HG03045 (cell line): ENCODE data around the gene TCP1.
"Not testable (repeated sequence)": the region's sequence is repeated elsewhere in the genome, so short reads cannot be mapped to it uniquely, and the experiment has no call there.

Experiments
- ATAC-seq: cut with Tn5 transposase; IDR thresholded peaks from one replicate; pipeline ENCODE4 v1.9.1; 2021; ENCODE audit warnings: mild to moderate bottlenecking, moderate library complexity; ENCODE audit not compliant: unreplicated experiment

The TCP1 gene

DNA sequence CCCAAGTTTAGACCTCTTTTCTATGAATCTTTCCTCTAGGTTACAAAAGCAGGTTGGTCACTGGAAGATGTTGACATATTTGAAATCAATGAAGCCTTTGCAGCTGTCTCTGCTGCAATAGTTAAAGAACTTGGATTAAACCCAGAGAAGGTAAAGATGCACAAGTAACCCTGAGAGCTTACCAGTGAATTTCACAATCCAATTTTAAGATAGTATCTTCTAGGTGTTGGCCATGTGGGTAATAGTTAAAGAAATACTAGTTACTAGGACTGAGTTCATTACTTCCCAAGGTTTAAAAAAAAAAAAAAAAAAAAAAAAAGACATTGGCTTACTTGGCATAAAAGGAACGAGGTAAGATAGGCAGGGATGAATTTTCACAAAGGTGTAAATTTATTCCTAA, 11.3 kb downstream of the TCP1 start:
- no peak for ATAC-seq

DNA sequence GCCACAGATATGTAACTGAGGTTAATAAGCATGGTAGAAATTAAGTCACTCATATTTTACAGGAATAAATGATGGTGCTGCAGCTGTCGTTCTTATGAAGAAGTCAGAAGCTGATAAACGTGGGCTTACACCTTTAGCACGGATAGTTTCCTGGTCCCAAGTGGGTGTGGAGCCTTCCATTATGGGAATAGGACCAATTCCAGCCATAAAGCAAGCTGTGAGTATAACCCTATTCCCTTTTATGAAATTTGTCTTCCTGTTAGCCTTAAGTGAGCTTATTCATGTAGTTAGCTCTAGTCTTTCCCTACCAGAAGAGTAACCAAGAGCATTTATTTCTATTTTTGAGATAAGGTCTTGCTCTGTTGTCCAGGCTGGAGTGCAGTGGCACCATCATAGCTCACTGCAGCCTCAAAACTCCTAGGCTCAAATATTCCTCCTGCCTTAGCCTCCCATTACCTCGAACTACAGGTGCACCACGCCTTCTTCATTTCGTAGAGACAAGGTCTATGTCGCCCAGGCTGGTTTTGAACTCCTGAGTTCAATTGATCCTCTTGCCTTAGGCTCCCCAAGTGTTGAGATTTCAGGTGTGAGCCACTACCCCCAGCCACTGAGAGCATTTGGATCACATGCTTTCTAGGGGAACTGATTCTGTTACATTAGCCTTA, 12.0 kb downstream of the TCP1 start:
- no peak for ATAC-seq

DNA sequence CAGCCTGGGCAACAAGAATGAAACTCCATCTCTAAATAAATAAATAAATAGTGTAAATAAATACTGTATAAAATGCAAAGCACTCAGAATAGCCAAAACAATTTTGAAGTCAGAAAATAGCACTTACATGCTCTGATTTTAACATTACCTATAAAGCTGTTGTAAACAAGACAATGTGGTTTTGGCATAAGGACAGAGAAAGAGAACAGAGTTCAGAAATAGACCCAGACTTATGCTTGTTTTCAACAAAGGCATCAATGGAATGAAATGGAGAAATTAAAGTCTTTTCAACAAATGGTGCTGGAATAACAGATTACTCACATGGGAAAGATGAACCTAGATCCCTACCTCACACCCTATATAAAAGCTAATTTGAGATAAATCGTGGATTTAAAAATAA, 17.2 kb downstream of the TCP1 start:
- ATAC-seq: no peak

DNA sequence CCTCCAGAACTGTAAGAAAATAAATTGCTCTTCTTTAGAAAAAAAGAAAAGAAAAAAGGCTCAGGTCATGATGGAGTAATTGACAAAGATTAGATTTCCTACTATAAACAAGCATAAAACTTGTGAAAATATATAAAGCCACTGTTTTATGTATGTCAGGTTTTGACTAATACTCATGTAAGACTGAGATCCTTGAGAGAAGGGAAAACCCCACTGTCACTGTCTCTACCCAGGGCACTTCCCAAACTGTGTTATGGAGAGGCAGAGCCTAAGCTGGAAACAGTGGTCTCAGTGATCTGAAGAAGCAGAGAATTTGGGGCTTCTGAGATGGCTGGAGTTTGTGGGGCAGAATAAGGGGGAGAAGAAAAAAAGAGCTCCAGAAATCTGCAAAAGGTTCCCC, 19.9 kb downstream of the TCP1 start:
- no peak for ATAC-seq

DNA sequence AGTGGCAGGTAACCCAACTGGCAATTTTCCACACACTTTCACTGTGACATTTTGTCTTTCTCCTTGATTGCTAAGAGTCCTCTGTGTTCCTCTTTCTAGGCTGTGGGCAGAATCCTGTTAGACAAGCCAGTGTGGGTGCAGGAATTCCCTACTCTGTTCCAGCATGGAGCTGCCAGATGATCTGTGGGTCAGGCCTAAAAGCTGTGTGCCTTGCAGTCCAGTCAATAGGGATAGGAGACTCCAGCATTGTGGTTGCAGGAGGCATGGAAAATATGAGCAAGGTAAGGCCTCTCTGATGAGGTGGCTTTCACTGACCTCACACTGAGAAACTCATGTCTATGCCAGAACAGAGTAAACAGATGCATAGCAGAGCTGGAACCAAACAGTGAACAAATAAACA, 22.5 kb downstream of the TCP1 start:
- ATAC-seq: no peak

DNA sequence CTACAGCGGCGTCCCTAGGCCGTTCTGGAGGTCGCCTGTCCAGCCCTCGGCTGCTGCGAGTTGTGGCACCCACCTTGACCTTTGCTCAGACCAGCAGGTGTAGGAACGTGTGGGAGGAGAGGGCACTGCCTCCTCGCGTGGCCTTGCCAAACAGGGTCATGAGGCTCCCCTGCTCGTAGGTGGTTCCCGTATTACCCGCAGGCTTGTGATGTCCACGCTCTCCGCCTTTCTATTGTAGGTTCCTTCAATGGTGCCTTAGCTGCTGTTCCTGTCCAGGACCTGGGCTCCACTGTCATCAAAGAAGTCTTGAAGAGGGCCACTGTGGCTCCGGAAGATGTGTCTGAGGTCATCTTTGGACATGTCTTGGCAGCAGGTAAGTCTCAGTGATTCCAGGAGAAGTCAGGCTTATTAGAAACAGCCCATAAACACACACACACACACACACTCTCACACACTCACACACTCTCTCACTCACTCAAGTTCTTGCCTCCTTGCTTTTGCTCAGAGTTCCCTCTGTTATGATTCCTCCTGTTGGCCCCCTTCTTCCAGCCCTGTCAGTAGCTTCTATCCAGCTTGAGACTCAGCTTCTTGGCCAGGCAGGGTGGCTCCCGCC, 26.6 kb downstream of the TCP1 start:
- ATAC-seq: peak; percentile 9

DNA sequence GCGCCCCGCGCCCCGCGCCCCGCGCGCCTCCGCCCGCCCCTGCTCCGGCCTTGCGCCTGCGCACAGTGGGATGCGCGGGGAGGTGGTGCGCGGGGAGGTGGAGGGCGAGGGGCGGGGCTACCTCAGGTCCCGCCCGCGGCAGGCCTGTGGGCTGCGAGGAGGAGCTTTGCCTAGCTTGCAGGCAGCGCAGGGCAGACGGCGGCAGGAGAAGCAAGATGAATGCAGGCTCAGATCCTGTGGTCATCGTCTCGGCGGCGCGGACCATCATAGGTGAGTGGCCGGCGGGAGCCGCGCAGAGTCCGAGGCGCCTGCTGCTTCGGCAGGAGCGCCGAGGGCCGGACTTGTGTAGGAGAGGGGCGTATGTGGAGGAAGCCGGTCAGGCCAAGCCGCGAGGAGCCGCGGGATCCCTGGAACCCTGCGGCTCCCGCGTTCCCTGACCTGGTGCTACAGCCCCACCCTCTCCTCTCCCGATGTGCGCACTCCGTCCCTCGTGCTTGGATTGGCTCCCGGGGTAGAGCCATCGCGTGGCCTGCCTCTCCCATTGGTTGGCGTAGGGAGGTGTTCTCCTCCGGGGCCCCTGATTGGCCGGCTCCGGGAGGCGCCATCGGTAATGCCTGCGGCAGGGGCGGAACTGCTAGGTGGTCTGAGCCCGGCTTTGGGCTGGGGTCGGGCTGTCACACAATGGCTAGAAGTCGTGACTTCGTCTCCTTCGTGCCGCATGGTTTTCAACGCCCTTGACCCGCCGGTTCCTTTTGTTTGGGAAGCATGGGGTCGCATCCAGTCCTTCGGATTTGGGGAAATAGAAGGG, 27.3 kb downstream of the TCP1 start, which contains the start of gene ACAT2:
ACAT2 (plus strand) TSS at position 173 of the 808 bp plus-strand sequence; CDS start at position 216, 43 bp downstream.
- peak; percentile 99 for ATAC-seq

DNA sequence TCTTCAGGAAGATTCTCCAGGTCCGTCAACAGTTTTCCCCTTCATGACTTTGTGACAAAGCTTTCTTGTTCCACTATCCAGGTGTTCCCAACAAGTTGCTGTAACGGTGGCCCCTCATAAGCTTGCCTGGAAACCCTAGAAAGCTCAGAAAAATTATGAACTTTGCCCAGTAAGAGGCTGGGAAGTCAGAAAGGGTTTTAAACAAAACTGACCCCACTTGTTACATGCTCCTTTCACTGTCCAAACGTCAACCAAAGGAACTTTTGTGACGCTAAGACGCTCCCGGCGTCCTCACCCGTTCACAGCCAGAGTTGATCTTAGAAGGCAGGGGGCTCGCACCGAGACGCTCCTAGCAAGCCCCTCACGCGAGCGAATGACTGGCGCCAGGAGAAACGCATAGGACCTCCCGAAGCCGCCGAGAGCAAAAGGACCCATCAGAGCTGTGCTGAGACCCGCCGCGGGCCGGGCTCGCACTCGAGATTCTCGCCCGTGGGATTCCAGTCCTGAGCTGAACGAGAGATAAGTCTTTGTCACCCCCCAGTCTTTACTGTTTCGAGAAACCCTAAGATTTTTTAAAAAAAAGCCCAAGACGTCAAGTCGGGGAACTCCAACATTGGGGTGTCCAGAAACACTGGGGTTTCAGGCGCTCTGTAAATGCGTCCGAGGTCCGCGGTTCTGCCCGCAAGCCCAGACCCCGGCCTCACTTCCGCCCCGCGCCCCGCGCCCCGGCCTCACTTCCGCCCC, 28.1 kb downstream of the TCP1 start:
- no peak for ATAC-seq

DNA sequence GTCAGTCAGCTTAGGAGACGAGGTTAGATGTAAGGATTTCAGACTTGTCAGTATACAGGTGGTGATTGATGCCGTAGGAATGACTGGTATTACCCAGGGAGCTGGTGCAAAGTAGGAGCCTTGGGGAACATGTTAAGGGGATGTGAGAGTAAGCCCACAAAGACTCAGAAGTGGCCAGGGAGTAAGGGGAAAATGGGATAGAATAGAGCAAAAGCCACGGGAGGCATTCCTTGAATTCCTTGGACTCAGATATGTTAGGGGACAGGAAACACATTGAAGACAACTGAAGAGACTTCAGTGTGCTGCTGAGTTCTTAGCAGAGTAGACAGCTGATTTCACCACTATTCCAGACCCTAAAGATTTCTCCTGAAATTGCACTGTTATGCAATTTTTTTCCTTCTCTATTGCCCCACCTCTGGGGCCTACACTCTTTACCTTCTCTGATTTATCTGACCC, 28.8 kb downstream of the TCP1 start:
- no peak for ATAC-seq

DNA sequence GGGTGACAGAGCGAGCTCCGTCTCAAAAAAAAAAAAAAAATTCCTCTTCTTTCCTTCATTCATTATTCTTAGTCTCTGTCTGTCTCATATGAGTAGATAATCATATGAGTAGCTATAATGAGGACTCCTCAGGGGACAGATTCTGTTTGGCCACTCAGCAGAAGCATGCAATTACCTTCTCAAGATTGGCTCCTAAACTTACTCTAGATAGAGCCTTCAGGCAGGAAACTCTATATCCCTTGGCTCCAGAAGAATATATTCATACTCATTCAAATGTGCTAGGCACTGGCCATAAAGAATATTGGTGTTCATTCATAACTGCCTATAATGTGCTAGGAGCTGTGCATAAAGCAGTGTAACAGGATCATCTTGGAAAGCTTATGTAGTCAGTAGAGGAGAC, 29.8 kb downstream of the TCP1 start:
- no peak for ATAC-seq

DNA sequence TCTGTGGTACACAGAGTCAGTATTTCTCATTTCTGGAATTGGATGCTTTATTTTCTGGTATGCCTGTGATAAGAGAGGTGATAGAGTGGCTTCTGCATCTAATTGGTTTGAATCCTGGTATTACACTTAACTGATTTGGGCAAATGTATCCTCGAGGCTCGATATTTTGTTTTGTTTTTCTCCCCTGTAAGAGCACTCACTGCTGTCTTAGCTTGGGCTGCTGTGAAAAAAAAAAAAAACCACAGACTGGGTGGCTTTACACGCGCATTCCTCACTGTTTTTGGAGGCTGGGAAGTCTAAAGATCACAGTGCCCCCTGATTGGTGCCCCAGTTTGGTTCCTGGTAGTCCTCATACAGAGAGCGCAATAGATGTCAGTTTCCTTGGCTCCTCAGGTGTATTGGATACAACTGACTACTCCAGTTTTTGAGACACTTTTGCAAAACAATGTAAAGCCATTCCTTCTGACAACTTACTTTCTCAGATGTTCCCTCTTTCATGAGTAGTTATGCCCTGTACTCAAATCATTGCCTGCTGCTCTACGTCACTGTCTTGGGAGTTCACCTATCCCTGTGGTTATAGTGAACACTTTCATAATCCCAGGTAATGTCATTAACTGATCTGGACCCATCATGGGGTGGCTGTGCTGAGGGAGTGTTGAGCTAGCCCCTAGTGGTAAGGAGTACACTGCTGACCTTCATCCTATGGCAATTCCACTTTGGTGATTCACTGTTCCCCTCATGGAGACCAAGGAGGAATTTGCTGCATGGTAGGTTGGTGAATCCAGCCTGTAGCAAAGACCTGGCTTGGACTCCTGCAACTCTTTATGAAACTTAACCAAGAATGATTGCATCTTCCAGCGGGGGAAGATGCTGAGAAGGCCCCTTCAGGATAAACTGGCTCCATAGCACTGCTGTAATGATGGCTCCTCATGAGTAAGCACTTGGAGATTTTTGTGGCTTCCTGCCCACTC, 31.1 kb downstream of the TCP1 start:
- ATAC-seq: no peak

DNA sequence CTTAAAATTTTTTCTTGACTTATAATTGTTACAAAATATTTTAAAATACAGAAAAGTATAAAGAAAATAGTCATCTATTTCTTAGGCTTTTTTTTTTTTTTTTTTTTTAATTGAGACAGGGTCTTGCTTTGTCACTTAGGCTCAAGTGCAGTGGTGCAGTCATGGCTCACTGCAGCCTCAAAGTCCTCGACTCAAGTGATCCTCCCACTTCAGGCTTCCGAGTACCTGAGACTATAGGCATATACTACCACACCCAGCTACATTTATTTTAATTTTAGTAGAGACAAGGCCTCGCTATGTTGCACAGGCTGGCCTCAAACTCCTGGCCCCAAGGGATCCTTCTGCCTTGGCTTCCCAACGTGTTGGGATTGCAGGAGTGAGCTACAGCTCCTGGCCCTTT, 32.9 kb downstream of the TCP1 start:
- ATAC-seq: no peak

DNA sequence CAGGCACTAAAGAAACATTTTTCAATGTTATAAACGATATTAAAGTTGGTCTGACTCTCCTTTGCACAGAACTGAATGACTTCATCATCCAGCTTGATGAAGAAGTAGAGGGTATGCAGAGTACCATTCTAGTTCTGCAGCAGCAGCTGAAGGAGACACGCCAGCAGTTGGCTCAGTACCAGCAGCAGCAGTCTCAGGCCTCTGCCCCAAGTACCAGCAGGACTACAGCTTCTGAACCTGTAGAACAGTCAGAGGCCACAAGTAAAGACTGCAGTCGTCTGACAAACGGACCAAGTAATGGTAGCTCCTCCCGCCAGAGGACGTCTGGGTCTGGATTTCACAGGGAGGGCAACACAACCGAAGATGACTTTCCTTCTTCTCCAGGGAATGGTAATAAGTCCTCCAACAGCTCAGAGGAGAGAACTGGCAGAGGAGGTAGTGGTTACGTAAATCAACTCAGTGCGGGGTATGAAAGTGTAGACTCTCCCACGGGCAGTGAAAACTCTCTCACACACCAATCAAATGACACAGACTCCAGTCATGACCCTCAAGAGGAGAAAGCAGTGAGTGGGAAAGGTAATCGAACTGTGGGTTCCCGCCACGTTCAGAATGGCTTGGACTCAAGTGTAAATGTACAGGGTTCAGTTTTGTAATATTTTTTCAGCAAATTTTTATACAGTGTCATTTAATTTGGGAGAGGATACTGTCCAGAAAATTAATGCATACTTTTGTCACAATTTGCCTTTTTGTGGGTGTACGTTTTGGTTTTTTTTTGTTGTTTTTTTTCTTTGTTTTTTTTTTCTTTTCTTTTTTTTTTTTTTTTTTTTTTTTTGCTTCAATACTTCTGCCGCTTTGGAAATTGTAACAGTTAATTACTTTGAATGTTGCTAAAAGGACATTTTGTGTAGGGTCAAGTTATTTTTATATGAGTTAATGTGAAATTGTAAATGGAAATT, 34.2 kb downstream of the TCP1 start:
- ATAC-seq: no peak

DNA sequence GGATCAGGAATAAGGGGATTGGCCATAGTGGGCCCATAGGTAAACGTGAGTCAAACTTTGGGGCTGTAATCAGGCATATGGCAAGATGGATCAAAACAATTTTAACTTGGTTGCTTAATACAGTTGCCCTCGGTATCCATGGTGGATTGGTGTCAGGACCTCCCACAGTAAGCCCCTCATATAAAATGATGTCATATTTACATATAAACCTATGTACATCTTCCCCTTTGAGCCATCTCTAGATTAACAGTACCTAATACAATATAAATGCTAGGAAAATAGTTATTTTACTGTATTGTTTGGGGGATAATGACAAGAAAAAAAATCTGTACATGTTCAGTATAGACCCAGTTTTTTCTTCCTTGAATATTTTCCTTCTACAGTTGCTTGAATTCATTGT, 35.0 kb downstream of the TCP1 start:
- ATAC-seq: no peak

DNA sequence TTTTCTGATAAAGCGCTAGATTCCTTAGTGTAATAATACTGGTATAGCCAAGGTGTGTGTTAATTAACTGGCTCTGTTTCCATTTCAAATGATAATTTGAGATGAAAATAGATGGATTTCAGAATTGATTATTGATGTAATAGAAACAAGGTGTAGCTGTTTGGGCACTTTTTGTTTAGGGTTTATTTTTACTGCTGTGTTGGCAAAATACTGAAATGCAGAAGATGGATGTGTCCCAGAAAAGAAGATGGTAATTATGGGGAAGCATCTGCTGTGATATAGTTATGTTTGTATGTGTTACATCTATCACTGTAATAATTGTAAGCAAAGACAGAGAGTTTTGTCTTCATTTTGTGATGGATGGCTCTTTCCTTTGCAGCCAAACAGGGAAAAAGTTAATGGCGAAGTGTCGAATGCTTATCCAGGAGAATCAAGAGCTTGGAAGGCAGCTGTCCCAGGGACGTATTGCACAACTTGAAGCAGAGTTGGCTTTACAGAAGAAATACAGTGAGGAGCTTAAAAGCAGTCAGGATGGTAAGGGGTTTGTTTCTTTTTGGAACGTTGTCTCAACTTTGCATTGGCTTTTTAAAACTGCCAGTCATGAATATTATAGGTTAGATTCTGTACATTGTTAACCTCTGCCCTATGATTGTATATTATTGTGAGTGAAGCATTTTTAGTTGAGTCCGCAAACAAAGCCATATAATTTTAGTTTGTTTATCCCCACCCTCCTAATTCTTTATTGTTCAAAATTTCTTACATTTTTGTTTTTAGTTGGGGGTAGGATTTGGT, 36.1 kb downstream of the TCP1 start:
- ATAC-seq: no peak

DNA sequence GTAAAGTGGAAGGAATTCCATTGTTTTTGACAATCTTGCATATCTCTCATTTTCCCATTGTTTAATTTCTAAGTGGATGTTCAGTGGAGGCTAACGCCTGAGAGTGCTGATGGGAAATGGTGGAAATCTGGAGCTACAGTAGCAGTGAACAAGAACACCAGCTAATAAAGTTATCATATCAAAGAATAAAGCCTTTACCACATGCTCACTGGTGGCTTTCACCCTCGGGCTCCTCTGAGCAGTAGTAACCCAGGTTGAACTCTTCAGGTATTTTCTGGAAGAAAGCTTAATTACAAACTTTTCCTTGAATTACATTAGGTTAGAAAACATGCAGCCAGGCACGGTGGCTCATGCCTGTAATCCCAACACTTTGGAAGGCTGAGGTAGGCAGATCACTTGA, 38.0 kb downstream of the TCP1 start:
- no peak for ATAC-seq

DNA sequence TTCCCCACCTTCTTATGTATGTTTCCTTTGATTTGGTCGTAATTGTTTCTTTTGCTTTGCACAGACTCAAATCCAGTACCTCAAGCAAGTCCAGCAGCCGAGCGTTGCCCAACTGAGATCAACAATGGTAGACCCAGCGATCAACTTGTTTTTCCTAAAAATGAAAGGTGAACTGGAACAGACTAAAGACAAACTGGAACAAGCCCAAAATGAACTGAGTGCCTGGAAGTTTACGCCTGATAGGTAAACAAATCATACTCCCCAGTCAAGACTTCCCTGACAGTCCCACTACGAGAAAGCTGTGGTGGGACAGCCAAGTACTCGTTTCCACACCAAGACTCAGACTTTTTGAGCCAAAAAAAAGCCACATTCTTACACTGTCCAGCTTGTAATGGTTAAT, 41.3 kb downstream of the TCP1 start:
- not testable (repeated sequence) for ATAC-seq

DNA sequence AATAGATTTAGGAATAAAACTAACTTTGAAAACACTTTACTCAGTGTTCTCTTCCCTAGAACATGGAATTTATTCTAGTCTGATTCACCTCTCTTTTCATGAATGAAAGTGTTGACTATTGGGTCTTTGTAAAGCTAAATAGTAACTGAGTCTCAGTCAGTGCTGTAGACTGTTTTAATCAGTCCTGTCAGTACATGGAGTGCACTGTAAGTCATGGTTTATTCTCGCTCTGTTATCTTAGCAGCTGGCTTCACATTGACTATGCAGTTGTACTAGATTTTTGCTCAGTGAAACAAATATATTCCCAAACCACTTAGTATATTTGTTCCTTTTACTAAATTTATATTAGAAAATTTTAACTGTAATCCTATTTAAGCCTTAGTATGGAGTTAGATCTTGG, 42.6 kb downstream of the TCP1 start:
- ATAC-seq: no peak
